HL-60 (cell line): Measurements from ENCODE around the gene ELOVL4.

Experiments
- DNase-seq, 2 experiments: peaks; one replicate each; pipeline ENCODE4 v3.0.0-alpha.2; 2010 to 2020; ENCODE audit warnings: low read depth in 1 of 2, low spot score in 1 of 2
- H3K27ac ChIP-seq: fragments of 250-450 bp; sonication (Bioruptor Pico); replicated peaks from 2 replicates; pipeline ENCODE4 v1.5.1; 2020; ENCODE audit warnings: mild to moderate bottlenecking, moderate library complexity
- H3K27me3 ChIP-seq: fragments of 250-450 bp; sonication (Bioruptor Pico); 2 replicates; pipeline ENCODE4 v1.5.1; 2021; ENCODE audit warnings: mild to moderate bottlenecking, moderate library complexity; ENCODE audit not compliant: insufficient read depth, poor library complexity, severe bottlenecking
- H3K4me3 ChIP-seq: replicated peaks from 2 replicates; pipeline ENCODE4 v1.5.1; 2011; ENCODE audit warnings: mild to moderate bottlenecking, control low read depth, low read length; ENCODE audit not compliant: insufficient read depth
- CTCF ChIP-seq: IDR thresholded peaks from one replicate; pipeline ENCODE4 v1.5.1; 2011; ENCODE audit warnings: low read length, control low read depth, inconsistent platforms; ENCODE audit not compliant: insufficient read depth
- GABPA ChIP-seq: IDR thresholded peaks from 2 replicates; pipeline ENCODE4 v1.6.1; 2012; ENCODE audit warnings: low read depth
- POLR2AphosphoS5 ChIP-seq: IDR thresholded peaks from 2 replicates; pipeline ENCODE4 v1.6.1; 2012; ENCODE audit warnings: low read depth
- REST ChIP-seq: IDR thresholded peaks from 2 replicates; pipeline ENCODE4 v1.6.1; 2012; ENCODE audit warnings: low read depth; ENCODE audit not compliant: insufficient replicate concordance
- SPI1 ChIP-seq: IDR thresholded peaks from 2 replicates; pipeline ENCODE4 v1.6.1; 2012; ENCODE audit warnings: low read depth, mild to moderate bottlenecking, borderline replicate concordance
- long read RNA-seq: library from polyadenylated mRNA; unstranded; transcript quantifications from one replicate; pipeline ENCODE4 v2.0.0, GENCODE V29; 2020

ELOVL4 gene
- long read RNA-seq, partial matches to known transcripts: 0 of 1 reads
- long read RNA-seq, other reads (novel, unspliced or antisense): 1 of 1 reads

- Histone ChIP-seq H3K27me3 (peaks cover 26% of the 10 kb centered on the region), H3K4me3 (peak within 1 kb of the TSS; percentile 27), H3K27ac (no peak within 1 kb of the TSS)
- TF ChIP-seq REST: no peak
- TF ChIP-seq CTCF: no peak
- TF ChIP-seq POLR2AphosphoS5: no peak
- no peak for TF ChIP-seq SPI1
- TF ChIP-seq GABPA: no peak
- peak in 1 of 2 experiments; percentile 11 for DNase-seq
Observed at GRCh38 chr6:79947191-79948186, at the start of gene ELOVL4. ELOVL4 (minus strand) TSS chr6:79947553; CDS start chr6:79947279, 274 bp downstream.

GRCh38 chr6:79993911-79994309 is 46.6 kb upstream of the ELOVL4 start:
- no peak for DNase-seq
- no peak overlapping the region for H3K27ac ChIP-seq
- no peak for TF ChIP-seq SPI1
- TF ChIP-seq CTCF: no peak
- H3K4me3 ChIP-seq: no peak overlapping the region
- H3K27me3 ChIP-seq: no peaks in the 10 kb centered on the region

- TF ChIP-seq SPI1 (peak; percentile 80), REST (no peak)
- Histone ChIP-seq H3K27ac (peak overlapping the region; percentile 41), H3K4me3 (no peak overlapping the region), H3K27me3 (no peaks in the 10 kb centered on the region)
- DNase-seq: peak in 1 of 2 experiments; percentile 52
Observed at GRCh38 chr6:79993012-79993910, 45.9 kb upstream of the ELOVL4 start.

- TF ChIP-seq SPI1 (no peak), POLR2AphosphoS5 (no peak), REST (no peak), GABPA (no peak)
- no peak for DNase-seq
- Histone ChIP-seq H3K27me3 (no peaks in the 10 kb centered on the region), H3K4me3 (no peak overlapping the region), H3K27ac (no peak overlapping the region)
Observed at GRCh38 chr6:79989641-79990040, 42.3 kb upstream of the ELOVL4 start.
